GM12891 (cell line): Measurements from ENCODE around the gene EPO.

Experiments used
- POLR2AphosphoS5 ChIP-seq: IDR thresholded peaks from 2 replicates; pipeline ENCODE4 v1.6.1; 2011; ENCODE audit warnings: low read depth, low read length, control low read depth
- TAF1 ChIP-seq: IDR thresholded peaks from 2 replicates; pipeline ENCODE4 v1.6.1; 2011; ENCODE audit warnings: low read depth, low read length, control low read depth

GRCh38 chr7:100674411-100675104 is 45.7 kb upstream of the EPO start:
- TF ChIP-seq TAF1 (no peak), POLR2AphosphoS5 (no peak)
